DMS 273 (cell line): Measurements from ENCODE around the gene PRR15L.

Source experiments
- DNase-seq: peaks from one replicate; lab custom pipeline; 2025; ENCODE audit not compliant: unreplicated experiment; lab: John Stamatoyannopoulos, UW

The PRR15L gene

GRCh38 chr17:47962901-47963300 is 5.2 kb upstream of the PRR15L start:
- DNase-seq, result no peak

GRCh38 chr17:47961406-47961805 is 3.7 kb upstream of the PRR15L start:
- no peak for DNase-seq

- DNase-seq, result no peak
These were observed 2.4 kb upstream of the PRR15L start for GRCh38 chr17:47959825-47960655.

GRCh38 chr17:47956791-47957590 is 692 bp downstream of the PRR15L start:
- no peak for DNase-seq

GRCh38 chr17:47955497-47956461 is 1.9 kb downstream of the PRR15L start:
- no peak for DNase-seq

GRCh38 chr17:47953909-47954308 is 3.8 kb downstream of the PRR15L start:
- no peak for DNase-seq

- DNase-seq, result no peak
These were observed 5.3 kb downstream of the PRR15L start for GRCh38 chr17:47952171-47953021.

- DNase-seq, result no peak
These were observed 7.2 kb downstream of the PRR15L start for GRCh38 chr17:47950448-47950847.

GRCh38 chr17:47949946-47950345 is 7.7 kb downstream of the PRR15L start:
- no peak for DNase-seq

- peak; percentile 90 for DNase-seq
These were observed 8.4 kb downstream of the PRR15L start for GRCh38 chr17:47949197-47949759.

GRCh38 chr17:47948706-47949196 is 8.9 kb downstream of the PRR15L start:
- no peak for DNase-seq

- peak; percentile 87 for DNase-seq
These were observed 10.7 kb downstream of the PRR15L start for GRCh38 chr17:47946929-47947397.

GRCh38 chr17:47946516-47946915 is 11.2 kb downstream of the PRR15L start:
- DNase-seq, result no peak

GRCh38 chr17:47945529-47946508 is 11.9 kb downstream of the PRR15L start:
- DNase-seq, result no peak

GRCh38 chr17:47945080-47945479 is 12.6 kb downstream of the PRR15L start:
- DNase-seq, result no peak

GRCh38 chr17:47942568-47942967 is 15.1 kb downstream of the PRR15L start:
- DNase-seq, result no peak

GRCh38 chr17:47942096-47942510 is 15.6 kb downstream of the PRR15L start:
- no peak for DNase-seq
